GM12864 (cell line): ENCODE data around the gene OPRM1.

Experiments used
- DNase-seq: peaks from one replicate; pipeline ENCODE4 v3.0.0-alpha.2; 2011; ENCODE audit warnings: low read depth
- H3K4me3 ChIP-seq: 2 replicates; pipeline ENCODE4 v1.5.1; 2011; ENCODE audit warnings: mild to moderate bottlenecking, low read depth, low read length, control low read depth
- TF ChIP-seq, protein P1 (sequence below): IDR thresholded peaks from 2 replicates; pipeline ENCODE4 v1.5.1; 2011; ENCODE audit warnings: low read depth, mild to moderate bottlenecking, moderate library complexity, low read length, control low read depth, inconsistent platforms; ENCODE audit errors: missing control alignments

OPRM1 gene

GRCh38 chr6:154122195-154122925 is 83.3 kb downstream of the OPRM1 start:
- DNase-seq = no peak
- TF ChIP-seq, protein P1, sequence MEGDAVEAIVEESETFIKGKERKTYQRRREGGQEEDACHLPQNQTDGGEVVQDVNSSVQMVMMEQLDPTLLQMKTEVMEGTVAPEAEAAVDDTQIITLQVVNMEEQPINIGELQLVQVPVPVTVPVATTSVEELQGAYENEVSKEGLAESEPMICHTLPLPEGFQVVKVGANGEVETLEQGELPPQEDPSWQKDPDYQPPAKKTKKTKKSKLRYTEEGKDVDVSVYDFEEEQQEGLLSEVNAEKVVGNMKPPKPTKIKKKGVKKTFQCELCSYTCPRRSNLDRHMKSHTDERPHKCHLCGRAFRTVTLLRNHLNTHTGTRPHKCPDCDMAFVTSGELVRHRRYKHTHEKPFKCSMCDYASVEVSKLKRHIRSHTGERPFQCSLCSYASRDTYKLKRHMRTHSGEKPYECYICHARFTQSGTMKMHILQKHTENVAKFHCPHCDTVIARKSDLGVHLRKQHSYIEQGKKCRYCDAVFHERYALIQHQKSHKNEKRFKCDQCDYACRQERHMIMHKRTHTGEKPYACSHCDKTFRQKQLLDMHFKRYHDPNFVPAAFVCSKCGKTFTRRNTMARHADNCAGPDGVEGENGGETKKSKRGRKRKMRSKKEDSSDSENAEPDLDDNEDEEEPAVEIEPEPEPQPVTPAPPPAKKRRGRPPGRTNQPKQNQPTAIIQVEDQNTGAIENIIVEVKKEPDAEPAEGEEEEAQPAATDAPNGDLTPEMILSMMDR = no peak
- H3K4me3 ChIP-seq = no peak overlapping the region

DNA sequence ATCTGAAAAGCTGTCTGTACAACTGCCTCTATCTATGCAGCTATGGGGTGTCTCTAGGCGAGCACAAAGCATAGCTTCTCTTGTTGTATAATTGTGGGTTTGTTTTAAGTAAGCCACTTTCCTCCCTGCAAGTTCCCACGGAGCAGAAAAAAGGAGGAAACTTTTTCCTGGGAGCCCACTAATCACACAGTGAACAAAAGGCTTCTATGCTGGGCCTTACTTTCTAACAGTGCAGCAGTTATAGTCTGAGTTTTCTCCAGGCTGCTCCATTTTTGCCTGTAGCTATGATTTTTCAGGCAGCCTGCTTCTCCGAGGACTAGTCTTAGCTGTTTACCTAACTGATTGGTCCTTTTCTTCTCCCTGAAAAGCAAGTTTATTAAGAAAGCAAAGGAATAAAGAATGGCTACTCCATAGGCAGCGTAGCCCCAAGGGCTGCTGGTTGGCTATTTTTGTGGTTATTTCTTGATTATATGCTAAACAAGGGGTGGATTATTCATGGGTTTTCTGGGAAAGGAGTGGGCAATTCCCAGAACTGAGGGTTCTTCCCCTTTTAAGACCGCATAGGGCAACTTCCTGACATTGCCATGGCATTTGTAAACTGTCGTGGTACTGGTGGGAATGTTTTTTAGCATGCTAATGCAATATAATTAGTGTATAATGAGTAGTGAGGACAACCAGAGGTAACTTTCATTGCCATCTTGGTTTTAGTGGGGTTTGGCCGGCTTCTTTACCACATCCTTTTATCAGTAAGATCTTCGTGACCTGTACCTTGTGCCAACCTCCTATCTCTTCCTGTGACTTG is 84.3 kb downstream of the OPRM1 start:
- TF ChIP-seq, protein P1 = no peak
- H3K4me3 ChIP-seq = no peak overlapping the region
- DNase-seq = no peak

- no peak overlapping the region for H3K4me3 ChIP-seq
- TF ChIP-seq, protein P1 = no peak
- DNase-seq = no peak
Measured at GRCh38 chr6:154125421-154125820, 86.4 kb downstream of the OPRM1 start.

- TF ChIP-seq, protein P1 = no peak
- H3K4me3 ChIP-seq = no peak overlapping the region
- no peak for DNase-seq
Measured at GRCh38 chr6:154127657-154128056, 88.6 kb downstream of the OPRM1 start.

GRCh38 chr6:154134471-154135147 is 95.6 kb downstream of the OPRM1 start:
- no peak overlapping the region for H3K4me3 ChIP-seq
- TF ChIP-seq, protein P1 = no peak

DNA sequence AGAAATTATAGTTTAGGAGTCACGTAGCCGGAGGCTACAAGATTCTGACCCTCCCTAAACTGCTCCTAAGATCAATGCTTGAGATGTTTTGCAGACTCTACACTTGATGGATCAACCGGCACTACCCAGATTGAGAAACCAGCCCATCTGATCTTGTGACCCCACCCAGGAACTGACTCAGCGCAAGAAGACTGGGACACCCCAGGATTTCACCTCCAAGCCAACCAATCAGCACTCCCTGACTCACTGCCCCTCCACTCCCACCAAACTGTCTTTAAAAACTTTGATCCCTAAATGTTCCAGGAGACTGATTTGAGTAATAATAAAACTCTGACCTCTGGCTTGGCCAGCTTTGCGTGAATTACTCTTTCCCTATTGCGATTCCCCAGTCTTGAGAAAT is 99.8 kb downstream of the OPRM1 start:
- TF ChIP-seq, protein P1 = no peak
- no peak overlapping the region for H3K4me3 ChIP-seq
- DNase-seq = no peak

More at GRCh38 chr6:154134471-154135147, 95.6 kb downstream of the OPRM1 start:
- DNase-seq = no peak
